ENCODE data around the gene SMARCC2. TPM values are rescaled to one million over a fixed set of nuclear protein-coding genes. Genes with fewer than 3 reads are reported as not detected.

The SMARCC2 gene
- total RNA-seq: 40.6 and 44.5 TPM in 2 replicates

GRCh38 chr12:56189099-56189917 lies at the start of gene SMARCC2:
SMARCC2 (minus strand) TSS chr12:56189483; CDS start chr12:56189461, 22 bp downstream.

GRCh38 chr12:56229916-56230431 lies 40.7 kb upstream of the SMARCC2 start, which contains the start of gene SLC39A5:
SLC39A5 (plus strand) TSS chr12:56230051; CDS start chr12:56231275, 1,224 bp downstream.

GRCh38 chr12:56224102-56224701 lies 34.9 kb upstream of the SMARCC2 start, which contains the start of gene NABP2:
NABP2 (plus strand) TSS chr12:56224342; CDS start chr12:56224857, 515 bp downstream.

GRCh38 chr12:56221757-56222530 lies 32.7 kb upstream of the SMARCC2 start, which contains the start of gene RNF41:
RNF41 (minus strand) TSS chr12:56221922; CDS start chr12:56214047, 7,875 bp downstream.

GRCh38 chr12:56158029-56158925 lies 31.0 kb downstream of the SMARCC2 start, which contains the start of gene MYL6:
MYL6 (plus strand) TSS chr12:56158359; CDS start chr12:56158402, 43 bp downstream.

GRCh38 chr12:56152132-56152755 lies 37.0 kb downstream of the SMARCC2 start, which contains the start of gene MYL6B:
MYL6B (plus strand) TSS chr12:56152587; CDS start chr12:56153919, 1,332 bp downstream.

GRCh38 chr12:56127888-56128669 lies 61.2 kb downstream of the SMARCC2 start, which contains the start of gene ESYT1:
ESYT1 (plus strand) TSS chr12:56128267; CDS start chr12:56128320, 53 bp downstream.

GRCh38 chr12:56117778-56118687 lies 71.2 kb downstream of the SMARCC2 start, which contains the start of gene ZC3H10:
ZC3H10 (plus strand) TSS chr12:56118266; CDS start chr12:56120563, 2,297 bp downstream.

GRCh38 chr12:56116267-56117081 lies 72.8 kb downstream of the SMARCC2 start, which contains the start of gene RPL41:
RPL41 (plus strand) TSS chr12:56116633.

Other genes with a start within 250 kb of the SMARCC2 start
- gene PMEL, start 223.4 kb downstream of the SMARCC2 start, total RNA-seq: 0.69 TPM in 1 of 2 replicates, not detected in the other
- 44.6 and 46.3 TPM in 2 replicates for gene CDK2, start 222.7 kb downstream of the SMARCC2 start, total RNA-seq
- 49.1 and 52.2 TPM in 2 replicates for gene RAB5B, start 215.4 kb downstream of the SMARCC2 start, total RNA-seq
- 16.3 and 18.0 TPM in 2 replicates for gene SUOX, start 192.2 kb downstream of the SMARCC2 start, total RNA-seq
- 0.49 and 0.60 TPM in 2 replicates for gene IKZF4, start 168.4 kb downstream of the SMARCC2 start, total RNA-seq
- 2,120 and 2,289 TPM in 2 replicates for gene RPS26, start 147.6 kb downstream of the SMARCC2 start, total RNA-seq
- not detected in 2 replicates for gene ERBB3, start 109.3 kb downstream of the SMARCC2 start, total RNA-seq
- 183 and 202 TPM in 2 replicates for gene PA2G4, start 84.9 kb downstream of the SMARCC2 start, total RNA-seq
- gene RPL41, start 72.8 kb downstream of the SMARCC2 start, total RNA-seq: 2,181 and 3,254 TPM in 2 replicates
- gene ZC3H10, start 71.2 kb downstream of the SMARCC2 start, total RNA-seq: 2.5 and 3.0 TPM in 2 replicates
- 247 and 287 TPM in 2 replicates for gene ESYT1, start 61.2 kb downstream of the SMARCC2 start, total RNA-seq
- 75.2 and 78.8 TPM in 2 replicates for gene MYL6B, start 36.9 kb downstream of the SMARCC2 start, total RNA-seq
- gene MYL6, start 31.1 kb downstream of the SMARCC2 start, total RNA-seq: 4,496 and 4,852 TPM in 2 replicates
- gene RNF41, start 32.4 kb upstream of the SMARCC2 start, total RNA-seq: 46.2 and 57.4 TPM in 2 replicates
- gene NABP2, start 34.9 kb upstream of the SMARCC2 start, total RNA-seq: 41.6 and 57.6 TPM in 2 replicates
- gene SLC39A5, start 40.6 kb upstream of the SMARCC2 start, total RNA-seq: not detected in 2 replicates
- 17.7 and 18.9 TPM in 2 replicates for gene ANKRD52, start 68.9 kb upstream of the SMARCC2 start, total RNA-seq
- gene COQ10A, start 77.5 kb upstream of the SMARCC2 start, total RNA-seq: 7.4 and 9.2 TPM in 2 replicates
- 156 and 157 TPM in 2 replicates for gene CS, start 110.8 kb upstream of the SMARCC2 start, total RNA-seq
- gene CNPY2, start 126.5 kb upstream of the SMARCC2 start, total RNA-seq: 107 and 108 TPM in 2 replicates
- 5.5 and 7.4 TPM in 2 replicates for gene PAN2, start 144.5 kb upstream of the SMARCC2 start, total RNA-seq
- 0.13 TPM in 1 of 2 replicates, not detected in the other for gene IL23A, start 149.4 kb upstream of the SMARCC2 start, total RNA-seq
- gene STAT2, start 170.6 kb upstream of the SMARCC2 start, total RNA-seq: 50.8 and 60.7 TPM in 2 replicates
- not detected in 2 replicates for gene APOF, start 173.4 kb upstream of the SMARCC2 start, total RNA-seq

All from mammary microvascular endothelial cell (primary cell).